ENCODE data around the gene SLC6A20. TPM values are rescaled to one million over a fixed set of nuclear protein-coding genes. Genes with fewer than 3 reads are reported as not detected.

The SLC6A20 gene
- total and polyA plus RNA-seq, 2 donors = 0.42 to 2.4 TPM

DNA sequence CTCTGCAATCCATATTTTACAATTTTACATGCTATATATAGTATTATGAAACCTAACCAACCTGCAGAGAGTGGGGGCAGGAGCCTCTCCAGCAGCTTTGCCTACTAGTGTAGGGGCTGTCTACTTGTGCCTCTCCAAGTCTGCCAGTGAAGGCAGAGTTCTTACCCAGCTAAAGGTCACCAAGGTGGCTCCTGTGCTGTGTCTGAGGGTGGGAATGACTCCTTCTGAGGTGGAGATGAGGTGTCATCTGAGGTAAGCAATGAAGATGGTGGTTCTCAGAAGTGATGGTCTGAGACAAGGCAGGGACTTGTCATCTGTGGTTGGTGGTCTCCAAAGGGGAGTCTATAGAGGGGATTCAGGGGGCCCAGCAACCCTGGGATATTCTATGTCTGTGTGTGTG, 59.6 kb downstream of the SLC6A20 start:
- Histone ChIP-seq H3K27me3 (ENCODE audit: control insufficient read depth in 2 of 2, insufficient read depth in 1 of 2, low read length in 1 of 2) (no peaks in the 10 kb centered on the region), H3K4me3 (ENCODE audit: low read length in 2 of 2) (no peak overlapping the region), H3K4me1 (ENCODE audit: control insufficient read depth in 2 of 2, insufficient read depth in 2 of 2, low read length in 2 of 2) (peaks cover 0 to under 1% of the 10 kb centered on the region in 2 donors), H3K9me3 (ENCODE audit: control insufficient read depth in 2 of 2, insufficient read depth in 1 of 2, low read length in 1 of 2) (no peaks in the 10 kb centered on the region), H3K36me3 (ENCODE audit: control insufficient read depth in 2 of 2, insufficient read depth in 2 of 2, low read length in 1 of 2) (peaks cover 47 to 98% of the 10 kb centered on the region in 2 donors), H3K27ac (ENCODE audit: low read depth in 1 of 2, low read length in 1 of 2) (no peak overlapping the region)
- no peak for DNase-seq (ENCODE audit: low read depth in 6 of 9, low spot score in 9 of 9)

DNA sequence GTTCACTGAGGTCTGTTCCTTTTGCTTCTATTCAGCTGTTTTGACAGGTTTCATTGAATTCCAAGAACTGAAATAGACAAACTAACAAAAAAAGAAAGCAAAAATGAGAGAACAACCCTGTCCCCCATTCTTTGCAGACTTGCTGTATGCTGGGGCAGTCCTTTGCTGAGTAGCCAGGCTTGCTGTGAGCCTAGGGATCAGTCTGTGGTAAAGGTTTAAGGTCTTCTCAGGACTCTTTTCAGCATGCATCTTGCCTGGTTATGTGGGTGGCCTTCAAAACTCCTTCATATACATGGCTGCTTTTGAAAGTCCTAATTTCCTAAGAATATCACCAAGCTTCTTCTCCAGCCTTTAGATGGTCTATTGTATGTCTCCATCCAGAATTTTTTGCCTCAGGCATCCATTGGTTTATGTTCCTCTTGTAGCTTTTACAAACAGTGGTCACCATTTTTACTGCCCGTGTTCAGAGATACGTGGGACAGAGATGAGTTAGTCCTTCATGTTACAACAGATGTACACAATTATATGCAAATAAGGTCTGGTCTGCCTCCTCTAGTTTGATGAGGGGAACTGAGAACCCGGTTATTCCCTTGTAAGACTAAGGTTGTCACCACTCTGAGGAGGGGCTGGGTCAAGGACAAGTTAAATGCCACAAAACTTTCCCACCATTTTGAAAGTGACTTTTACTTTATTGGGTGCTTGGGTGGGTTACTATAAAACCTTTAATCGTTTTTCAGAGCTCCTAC, 65.8 kb downstream of the SLC6A20 start:
- H3K4me1 ChIP-seq (ENCODE audit: control insufficient read depth in 2 of 2, insufficient read depth in 2 of 2, low read length in 2 of 2) = no peaks in the 10 kb centered on the region
- no peak for DNase-seq (ENCODE audit: low read depth in 6 of 9, low spot score in 9 of 9)
- H3K4me3 ChIP-seq (ENCODE audit: low read length in 2 of 2) = no peak overlapping the region
- no peak overlapping the region for H3K27ac ChIP-seq (ENCODE audit: low read depth in 1 of 2, low read length in 1 of 2)
- 95% methylated on average over 4 of the region's 4 CpGs for WGBS
- H3K27me3 ChIP-seq (ENCODE audit: control insufficient read depth in 2 of 2, insufficient read depth in 1 of 2, low read length in 1 of 2) = no peaks in the 10 kb centered on the region
- peaks cover 28 to 73% of the 10 kb centered on the region in 2 donors for H3K36me3 ChIP-seq (ENCODE audit: control insufficient read depth in 2 of 2, insufficient read depth in 2 of 2, low read length in 1 of 2)
- no peaks in the 10 kb centered on the region for H3K9me3 ChIP-seq (ENCODE audit: control insufficient read depth in 2 of 2, insufficient read depth in 1 of 2, low read length in 1 of 2)

DNA sequence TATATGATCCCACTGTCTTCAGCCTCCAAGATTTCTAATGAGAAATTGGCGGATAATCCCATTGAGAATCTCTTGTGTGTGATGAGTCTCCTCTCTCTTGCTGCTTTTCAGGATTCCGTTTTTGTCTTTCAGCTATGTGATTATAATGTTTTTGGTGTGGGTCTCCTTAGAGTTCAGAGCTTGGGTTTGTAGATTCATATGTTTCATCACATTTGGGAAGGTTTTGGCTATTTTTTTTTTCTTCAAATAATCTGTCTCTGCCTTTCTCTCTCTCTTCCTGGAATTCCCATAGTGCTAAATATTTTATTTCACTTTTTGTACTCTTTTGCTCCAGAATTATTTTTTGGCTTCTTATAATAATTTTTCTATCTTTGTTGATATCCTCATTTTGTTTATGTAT, 66.7 kb downstream of the SLC6A20 start:
- Histone ChIP-seq H3K4me3 (ENCODE audit: low read length in 2 of 2) (no peak overlapping the region), H3K27ac (ENCODE audit: low read depth in 1 of 2, low read length in 1 of 2) (no peak overlapping the region), H3K9me3 (ENCODE audit: control insufficient read depth in 2 of 2, insufficient read depth in 1 of 2, low read length in 1 of 2) (no peaks in the 10 kb centered on the region), H3K36me3 (ENCODE audit: control insufficient read depth in 2 of 2, insufficient read depth in 2 of 2, low read length in 1 of 2) (peaks cover 23 to 68% of the 10 kb centered on the region in 2 donors), H3K4me1 (ENCODE audit: control insufficient read depth in 2 of 2, insufficient read depth in 2 of 2, low read length in 2 of 2) (no peaks in the 10 kb centered on the region), H3K27me3 (ENCODE audit: control insufficient read depth in 2 of 2, insufficient read depth in 1 of 2, low read length in 1 of 2) (no peaks in the 10 kb centered on the region)
- no peak for DNase-seq (ENCODE audit: low read depth in 6 of 9, low spot score in 9 of 9)
- WGBS = 73% methylated on average over 2 of the region's 2 CpGs

DNA sequence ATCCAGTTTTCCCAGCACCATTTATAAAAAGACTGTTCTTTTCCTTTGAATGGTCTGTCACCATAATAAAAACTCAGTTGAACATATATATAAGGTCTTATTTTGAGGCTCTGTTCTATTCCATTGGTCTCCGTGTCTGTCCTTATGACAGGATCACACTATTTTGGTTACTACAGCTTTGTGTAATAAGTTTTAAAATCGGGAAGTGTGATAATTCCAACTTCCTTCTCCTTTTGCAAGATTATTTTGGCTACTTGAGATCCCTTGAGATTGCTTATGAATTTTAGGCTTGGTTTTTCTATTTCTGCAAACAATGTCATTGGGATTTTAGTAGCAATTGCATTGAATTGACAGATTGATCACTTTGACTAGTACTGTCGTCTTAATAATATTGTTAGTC, 71.4 kb downstream of the SLC6A20 start:
- no peak for DNase-seq (ENCODE audit: low read depth in 6 of 9, low spot score in 9 of 9)
- no peak overlapping the region for H3K27ac ChIP-seq (ENCODE audit: low read depth in 1 of 2, low read length in 1 of 2)
- no peaks in the 10 kb centered on the region for H3K27me3 ChIP-seq (ENCODE audit: control insufficient read depth in 2 of 2, insufficient read depth in 1 of 2, low read length in 1 of 2)
- H3K4me3 ChIP-seq (ENCODE audit: low read length in 2 of 2) = no peak overlapping the region
- 87% methylated on average over 3 of the region's 3 CpGs for WGBS
- H3K4me1 ChIP-seq (ENCODE audit: control insufficient read depth in 2 of 2, insufficient read depth in 2 of 2, low read length in 2 of 2) = no peaks in the 10 kb centered on the region
- H3K9me3 ChIP-seq (ENCODE audit: control insufficient read depth in 2 of 2, insufficient read depth in 1 of 2, low read length in 1 of 2) = no peaks in the 10 kb centered on the region
- H3K36me3 ChIP-seq (ENCODE audit: control insufficient read depth in 2 of 2, insufficient read depth in 2 of 2, low read length in 1 of 2) = peaks cover 15 to 47% of the 10 kb centered on the region in 2 donors

GRCh38 chr3:45719655-45720487, 76.5 kb downstream of the SLC6A20 start:
- Histone ChIP-seq H3K4me1 (ENCODE audit: control insufficient read depth in 2 of 2, insufficient read depth in 2 of 2, low read length in 2 of 2) (no peaks in the 10 kb centered on the region), H3K9me3 (ENCODE audit: control insufficient read depth in 2 of 2, insufficient read depth in 1 of 2, low read length in 1 of 2) (no peaks in the 10 kb centered on the region), H3K4me3 (ENCODE audit: low read length in 2 of 2) (no peak overlapping the region), H3K27me3 (ENCODE audit: control insufficient read depth in 2 of 2, insufficient read depth in 1 of 2, low read length in 1 of 2) (no peaks in the 10 kb centered on the region), H3K36me3 (ENCODE audit: control insufficient read depth in 2 of 2, insufficient read depth in 2 of 2, low read length in 1 of 2) (peaks cover 26 to 56% of the 10 kb centered on the region in 2 donors), H3K27ac (ENCODE audit: low read depth in 1 of 2, low read length in 1 of 2) (no peak overlapping the region)
- WGBS = 96% methylated on average over 3 of the region's 3 CpGs
- no peak for DNase-seq (ENCODE audit: low read depth in 6 of 9, low spot score in 9 of 9)

DNA sequence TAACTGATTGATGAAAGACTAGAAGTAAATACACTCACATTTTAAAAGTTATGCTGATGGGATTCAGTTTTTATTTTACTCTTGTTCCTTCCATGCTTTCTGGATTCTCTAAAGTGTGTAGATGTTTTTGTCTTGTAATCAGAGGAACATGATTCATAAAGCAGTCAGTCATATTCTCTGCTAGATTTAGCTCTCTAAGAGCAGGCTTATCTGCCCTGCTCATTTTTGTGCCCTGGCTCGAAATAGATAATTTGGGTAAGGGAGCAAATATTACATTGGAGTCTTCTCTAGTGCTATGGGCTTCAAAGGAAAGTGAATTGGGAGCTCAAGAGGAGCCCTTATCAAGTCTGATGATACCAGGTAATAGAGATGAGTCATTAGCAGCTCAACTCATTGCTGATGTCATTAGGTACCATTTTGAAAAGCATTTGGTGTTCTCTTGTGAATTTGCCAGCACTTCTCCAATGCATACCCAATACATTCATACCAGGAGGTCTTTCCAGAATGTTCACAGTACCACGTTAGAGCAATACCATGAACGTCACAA, 79.5 kb downstream of the SLC6A20 start:
- no peak overlapping the region for H3K4me3 ChIP-seq (ENCODE audit: low read length in 2 of 2)
- H3K9me3 ChIP-seq (ENCODE audit: control insufficient read depth in 2 of 2, insufficient read depth in 1 of 2, low read length in 1 of 2) = no peaks in the 10 kb centered on the region
- DNase-seq (ENCODE audit: low read depth in 6 of 9, low spot score in 9 of 9) = no peak
- H3K27me3 ChIP-seq (ENCODE audit: control insufficient read depth in 2 of 2, insufficient read depth in 1 of 2, low read length in 1 of 2) = no peaks in the 10 kb centered on the region
- H3K36me3 ChIP-seq (ENCODE audit: control insufficient read depth in 2 of 2, insufficient read depth in 2 of 2, low read length in 1 of 2) = peaks cover 27 to 54% of the 10 kb centered on the region in 2 donors
- no peaks in the 10 kb centered on the region for H3K4me1 ChIP-seq (ENCODE audit: control insufficient read depth in 2 of 2, insufficient read depth in 2 of 2, low read length in 2 of 2)
- WGBS = 98% methylated on average over 3 of the region's 3 CpGs
- H3K27ac ChIP-seq (ENCODE audit: low read depth in 1 of 2, low read length in 1 of 2) = no peak overlapping the region

DNA sequence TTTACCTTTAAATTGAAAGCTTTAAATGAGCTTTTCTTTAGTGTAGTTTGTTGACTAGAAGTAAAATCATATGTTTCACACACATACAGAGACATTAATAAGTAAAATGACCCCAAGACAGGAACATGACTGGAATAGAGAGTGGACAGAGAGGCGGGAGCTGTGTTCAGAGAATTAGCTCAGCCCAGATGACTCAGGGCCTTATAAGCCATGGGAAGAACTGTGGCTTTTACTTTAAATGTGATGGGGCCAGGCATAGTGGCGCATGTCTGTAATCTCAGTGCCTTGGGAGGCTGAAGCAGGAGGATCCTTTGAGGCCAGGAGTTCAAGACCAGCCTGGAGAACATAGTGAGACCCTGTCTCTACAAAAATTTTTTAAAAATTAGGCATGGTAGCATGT, 80.4 kb downstream of the SLC6A20 start:
- WGBS = 75% methylated on average over 2 of the region's 2 CpGs
- no peak for DNase-seq (ENCODE audit: low read depth in 6 of 9, low spot score in 9 of 9)

GRCh38 chr3:45712434-45713110, 83.8 kb downstream of the SLC6A20 start:
- DNase-seq (ENCODE audit: low read depth in 6 of 9, low spot score in 9 of 9) = no peak
- WGBS = 93% methylated on average over 7 of the region's 7 CpGs
- Histone ChIP-seq H3K9me3 (ENCODE audit: control insufficient read depth in 2 of 2, insufficient read depth in 1 of 2, low read length in 1 of 2) (no peaks in the 10 kb centered on the region), H3K36me3 (ENCODE audit: control insufficient read depth in 2 of 2, insufficient read depth in 2 of 2, low read length in 1 of 2) (peaks cover 34 to 70% of the 10 kb centered on the region in 2 donors), H3K4me3 (ENCODE audit: low read length in 2 of 2) (no peak overlapping the region), H3K27ac (ENCODE audit: low read depth in 1 of 2, low read length in 1 of 2) (no peak overlapping the region), H3K27me3 (ENCODE audit: control insufficient read depth in 2 of 2, insufficient read depth in 1 of 2, low read length in 1 of 2) (no peaks in the 10 kb centered on the region), H3K4me1 (ENCODE audit: control insufficient read depth in 2 of 2, insufficient read depth in 2 of 2, low read length in 2 of 2) (no peaks in the 10 kb centered on the region)

More for the DNA sequence above, 80.4 kb downstream of the SLC6A20 start:
- H3K27me3 ChIP-seq (ENCODE audit: control insufficient read depth in 2 of 2, insufficient read depth in 1 of 2, low read length in 1 of 2) = no peaks in the 10 kb centered on the region
- no peak overlapping the region for H3K4me3 ChIP-seq (ENCODE audit: low read length in 2 of 2)
- H3K27ac ChIP-seq (ENCODE audit: low read depth in 1 of 2, low read length in 1 of 2) = no peak overlapping the region
- H3K36me3 ChIP-seq (ENCODE audit: control insufficient read depth in 2 of 2, insufficient read depth in 2 of 2, low read length in 1 of 2) = peaks cover 31 to 62% of the 10 kb centered on the region in 2 donors
- no peaks in the 10 kb centered on the region for H3K9me3 ChIP-seq (ENCODE audit: control insufficient read depth in 2 of 2, insufficient read depth in 1 of 2, low read length in 1 of 2)
- no peaks in the 10 kb centered on the region for H3K4me1 ChIP-seq (ENCODE audit: control insufficient read depth in 2 of 2, insufficient read depth in 2 of 2, low read length in 2 of 2)

Data from thymus (tissue), 11 donors.